ENCODE data around the gene ITGB2. TPM values are rescaled to one million over a fixed set of nuclear protein-coding genes. Genes with fewer than 3 reads are reported as not detected.

ITGB2 gene
- total RNA-seq, 1 experiment from 2014 or later, result 45.1 TPM

GRCh38 chr21:44903689-44904088 lies 17.0 kb downstream of the ITGB2 start:
- ATAC-seq (no peak), DNase-seq (no peak)
- ChIA-PET CTCF (no interaction called here), POLR2A (ENCODE audit: unreplicated experiment) (no interaction called here)
- TF ChIP-seq CTCF (conservative IDR thresholded peaks at IDR 0.05; ENCODE audit: low read depth, low read length), result no peak
- no peak for TF ChIP-seq EZH2phosphoT487 (IDR thresholded peaks at IDR 0.05; ENCODE audit: borderline replicate concordance, low read length)
- TF ChIP-seq EZH2 (IDR thresholded peaks at IDR 0.05; ENCODE audit: low read length, unreplicated experiment), result no peak
- Histone ChIP-seq H3K79me2 (ENCODE audit: low read length) (no peaks in the 10 kb centered on the region), H3F3A (ENCODE audit: low read length, unreplicated experiment) (peaks cover 6% of the 10 kb centered on the region), H3K4me3 (ENCODE audit: low read length) (no peak overlapping the region), H3K9me2 (replicated peaks; ENCODE audit: low read length) (no peaks in the 10 kb centered on the region), H3K27me3 (ENCODE audit: low read length) (no peaks in the 10 kb centered on the region), H4K20me1 (ENCODE audit: low read length) (no peaks in the 10 kb centered on the region), H3K27ac (ENCODE audit: low read length) (no peak overlapping the region), H3K4me2 (ENCODE audit: low read length) (no peak overlapping the region), H3K9ac (ENCODE audit: low read length) (no peak overlapping the region), H2AFZ (ENCODE audit: low read length) (no peak overlapping the region), H3K36me3 (ENCODE audit: low read depth, low read length) (peaks cover 14% of the 10 kb centered on the region), H3K4me1 (ENCODE audit: insufficient read depth, low read length) (no peaks in the 10 kb centered on the region), H3K9me3 (ENCODE audit: low read length) (no peaks in the 10 kb centered on the region)
- BruUV-seq (replicated peaks), result no TSS peak
- intact Hi-C loops (cut with micrococcal nuclease), result no loop called here

GRCh38 chr21:44903050-44903685 lies 17.5 kb downstream of the ITGB2 start:
- Histone ChIP-seq H3K27ac (ENCODE audit: low read length) (no peak overlapping the region), H3K36me3 (ENCODE audit: low read depth, low read length) (peaks cover 14% of the 10 kb centered on the region), H3K27me3 (ENCODE audit: low read length) (no peaks in the 10 kb centered on the region), H3F3A (ENCODE audit: low read length, unreplicated experiment) (peaks cover 6% of the 10 kb centered on the region), H3K4me2 (ENCODE audit: low read length) (no peak overlapping the region), H3K79me2 (ENCODE audit: low read length) (no peaks in the 10 kb centered on the region), H3K9me2 (replicated peaks; ENCODE audit: low read length) (no peaks in the 10 kb centered on the region), H4K20me1 (ENCODE audit: low read length) (no peaks in the 10 kb centered on the region), H2AFZ (ENCODE audit: low read length) (no peak overlapping the region), H3K9ac (ENCODE audit: low read length) (no peak overlapping the region), H3K9me3 (ENCODE audit: low read length) (no peaks in the 10 kb centered on the region), H3K4me1 (ENCODE audit: insufficient read depth, low read length) (no peaks in the 10 kb centered on the region), H3K4me3 (ENCODE audit: low read length) (no peak overlapping the region)
- BruUV-seq (replicated peaks), result no TSS peak
- CTCF ChIA-PET, result no interaction called here
- DNase-seq (no peak), ATAC-seq (no peak)
- intact Hi-C loops (cut with micrococcal nuclease), result no loop called here
- POLR2A ChIA-PET (ENCODE audit: unreplicated experiment), result no interaction called here
- TF ChIP-seq CTCF (conservative IDR thresholded peaks at IDR 0.05; ENCODE audit: low read depth, low read length) (no peak), EZH2 (IDR thresholded peaks at IDR 0.05; ENCODE audit: low read length, unreplicated experiment) (no peak), EZH2phosphoT487 (IDR thresholded peaks at IDR 0.05; ENCODE audit: borderline replicate concordance, low read length) (no peak)

- ChIA-PET CTCF (no interaction called here), POLR2A (ENCODE audit: unreplicated experiment) (no interaction called here)
- no TSS peak for BruUV-seq (replicated peaks)
- no peak overlapping the region for H3K4me2 ChIP-seq (ENCODE audit: low read length)
- H3F3A ChIP-seq (ENCODE audit: low read length, unreplicated experiment), result peaks cover 6% of the 10 kb centered on the region
- no peaks in the 10 kb centered on the region for H3K27me3 ChIP-seq (ENCODE audit: low read length)
- H2AFZ ChIP-seq (ENCODE audit: low read length), result no peak overlapping the region
- no peaks in the 10 kb centered on the region for H3K9me3 ChIP-seq (ENCODE audit: low read length)
- no peaks in the 10 kb centered on the region for H4K20me1 ChIP-seq (ENCODE audit: low read length)
- ATAC-seq, result no peak
- H3K36me3 ChIP-seq (ENCODE audit: low read depth, low read length), result peaks cover 14% of the 10 kb centered on the region
- H3K79me2 ChIP-seq (ENCODE audit: low read length), result no peaks in the 10 kb centered on the region
- H3K9ac ChIP-seq (ENCODE audit: low read length), result no peak overlapping the region
- TF ChIP-seq EZH2phosphoT487 (IDR thresholded peaks at IDR 0.05; ENCODE audit: borderline replicate concordance, low read length) (no peak), CTCF (conservative IDR thresholded peaks at IDR 0.05; ENCODE audit: low read depth, low read length) (no peak), EZH2 (IDR thresholded peaks at IDR 0.05; ENCODE audit: low read length, unreplicated experiment) (no peak)
- no peak overlapping the region for H3K27ac ChIP-seq (ENCODE audit: low read length)
- no peaks in the 10 kb centered on the region for H3K4me1 ChIP-seq (ENCODE audit: insufficient read depth, low read length)
- no peak overlapping the region for H3K4me3 ChIP-seq (ENCODE audit: low read length)
- intact Hi-C loops (cut with micrococcal nuclease), result no loop called here
- no peak for DNase-seq
- no peaks in the 10 kb centered on the region for H3K9me2 ChIP-seq (replicated peaks; ENCODE audit: low read length)
These were observed 18.2 kb downstream of the ITGB2 start for GRCh38 chr21:44902268-44903049.
